Stimulated activated effector memory CD8-positive, alpha-beta T cell treated with anti-CD3 and anti-CD28 coated beads, Interleukin-12 subunit alpha, Interleukin-12 subunit beta, amount 100 ng/mL, for 72 hours (primary cell): ENCODE measurements around the gene TRRAP.
A peak's percentile ranks its signal among the peaks of the same experiment; 100 is the strongest.

ENCODE experiments used
- ATAC-seq: fragments of 150-1000 bp; cut with Tn5 transposase; 2 replicates; pipeline ENCODE4 v1.10.0; 2021
- DNase-seq, 2 donors: peaks; one replicate each; pipeline ENCODE4 v3.0.0; 2021 to 2022; ENCODE audit warnings: low spot score in 2 of 2
- H3K27ac Mint-ChIP-seq: one replicate; pipeline ENCODE4 v1.8.0; 2022; ENCODE audit warnings: mild to moderate bottlenecking, mixed read lengths
- H3K36me3 Mint-ChIP-seq: one replicate; pipeline ENCODE4 v1.8.0; 2022; ENCODE audit warnings: mild to moderate bottlenecking, mixed read lengths
- H3K4me1 Mint-ChIP-seq: one replicate; pipeline ENCODE4 v1.8.0; 2022; ENCODE audit warnings: mixed read lengths
- H3K4me3 Mint-ChIP-seq: one replicate; pipeline ENCODE4 v1.8.0; 2022; ENCODE audit warnings: mild to moderate bottlenecking, mixed read lengths
- H3K9me3 Mint-ChIP-seq: one replicate; pipeline ENCODE4 v1.8.0; 2022; ENCODE audit warnings: mixed read lengths

The TRRAP gene

DNA sequence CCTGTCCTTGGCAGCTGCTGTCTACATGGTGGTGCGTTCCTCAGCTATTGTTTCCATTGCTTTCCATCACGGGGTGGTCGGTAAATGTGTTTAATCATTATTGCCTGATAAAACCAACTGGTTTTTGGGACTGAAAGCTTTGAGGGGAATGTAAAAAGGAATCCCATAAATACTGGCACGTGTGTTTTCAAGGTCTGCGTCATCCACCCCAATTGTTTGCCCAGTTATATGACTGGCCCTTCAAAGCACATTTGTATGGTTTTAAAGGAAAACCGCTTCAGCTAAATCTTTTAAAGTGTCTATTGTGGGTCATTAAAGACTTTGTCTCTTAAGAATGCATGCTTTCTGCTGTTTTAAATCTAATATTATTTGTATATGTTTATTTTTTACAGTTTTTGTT, 65.0 kb downstream of the TRRAP start:
- Mint-ChIP-seq H3K9me3 (no peaks in the 10 kb centered on the region), H3K4me1 (peaks cover 6% of the 10 kb centered on the region), H3K27ac (no peak overlapping the region), H3K36me3 (peaks cover 99% of the 10 kb centered on the region), H3K4me3 (no peak overlapping the region)
- no peak for ATAC-seq
- DNase-seq = no peak

DNA sequence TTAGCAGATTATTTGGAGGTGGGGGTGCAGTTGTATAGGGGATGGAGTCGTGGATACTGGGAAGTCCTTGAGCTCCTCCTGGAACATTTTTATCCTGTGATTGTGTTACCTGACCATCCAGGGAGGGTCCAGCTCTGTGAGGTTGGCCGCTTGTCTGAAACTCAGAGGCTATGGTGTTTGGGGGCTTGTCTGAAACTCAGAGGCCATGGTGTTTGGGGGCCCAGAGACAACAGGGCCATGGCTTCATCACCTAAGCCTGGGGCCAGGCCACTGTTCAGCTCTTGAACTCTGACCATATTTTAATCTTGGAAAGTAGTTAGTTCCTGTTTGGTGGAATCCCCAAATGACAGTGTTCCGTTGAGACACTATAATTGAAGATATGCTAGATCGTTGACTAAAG, 66.1 kb downstream of the TRRAP start:
- H3K9me3 Mint-ChIP-seq = no peaks in the 10 kb centered on the region
- H3K4me1 Mint-ChIP-seq = peaks cover 6% of the 10 kb centered on the region
- DNase-seq (no peak), ATAC-seq (no peak)
- H3K36me3 Mint-ChIP-seq = peaks cover 99% of the 10 kb centered on the region
- H3K4me3 Mint-ChIP-seq = no peak overlapping the region
- H3K27ac Mint-ChIP-seq = no peak overlapping the region

DNA sequence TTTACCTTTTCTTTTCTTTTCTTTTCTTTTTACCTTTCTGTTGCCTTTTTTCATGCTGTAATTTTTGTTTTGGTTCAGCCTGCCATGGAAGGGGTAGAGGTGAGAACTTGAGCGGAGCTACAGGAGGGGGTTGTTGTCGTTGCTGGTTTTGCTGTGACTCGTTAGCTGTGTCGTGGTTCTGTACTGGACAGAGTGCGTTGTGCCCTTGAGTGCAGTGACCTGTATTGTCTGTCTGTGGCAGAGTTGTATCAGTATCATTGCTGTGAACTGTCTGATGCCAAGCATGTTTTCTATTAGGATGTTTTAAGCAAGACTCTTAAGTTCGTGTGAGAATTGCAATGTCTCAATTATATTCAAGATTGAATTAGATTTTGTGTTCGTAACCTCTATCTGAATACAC, 67.5 kb downstream of the TRRAP start:
- H3K36me3 Mint-ChIP-seq = peaks cover 99% of the 10 kb centered on the region
- H3K9me3 Mint-ChIP-seq = no peaks in the 10 kb centered on the region
- H3K4me1 Mint-ChIP-seq = peaks cover 6% of the 10 kb centered on the region
- DNase-seq = no peak
- H3K4me3 Mint-ChIP-seq = no peak overlapping the region
- no peak for ATAC-seq
- no peak overlapping the region for H3K27ac Mint-ChIP-seq

DNA sequence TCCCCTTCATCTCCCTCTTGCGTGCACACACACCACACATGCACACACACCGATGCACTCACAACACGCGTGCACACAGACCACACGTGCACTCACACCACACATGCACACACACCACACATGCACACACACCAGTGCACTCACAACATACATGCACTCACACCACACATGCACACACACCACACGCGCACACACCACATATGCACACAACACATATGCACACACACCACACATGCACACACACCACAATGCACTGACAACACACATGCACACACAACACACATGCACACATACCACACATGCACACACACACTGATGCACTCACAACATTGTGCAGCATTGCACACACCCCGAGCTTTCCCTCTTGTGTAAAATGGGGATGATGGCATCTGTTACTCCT, 68.1 kb downstream of the TRRAP start:
- DNase-seq (no peak), ATAC-seq (no peak)
- Mint-ChIP-seq H3K9me3 (no peaks in the 10 kb centered on the region), H3K36me3 (peaks cover 99% of the 10 kb centered on the region), H3K4me1 (peaks cover 6% of the 10 kb centered on the region), H3K4me3 (no peak overlapping the region), H3K27ac (no peak overlapping the region)

DNA sequence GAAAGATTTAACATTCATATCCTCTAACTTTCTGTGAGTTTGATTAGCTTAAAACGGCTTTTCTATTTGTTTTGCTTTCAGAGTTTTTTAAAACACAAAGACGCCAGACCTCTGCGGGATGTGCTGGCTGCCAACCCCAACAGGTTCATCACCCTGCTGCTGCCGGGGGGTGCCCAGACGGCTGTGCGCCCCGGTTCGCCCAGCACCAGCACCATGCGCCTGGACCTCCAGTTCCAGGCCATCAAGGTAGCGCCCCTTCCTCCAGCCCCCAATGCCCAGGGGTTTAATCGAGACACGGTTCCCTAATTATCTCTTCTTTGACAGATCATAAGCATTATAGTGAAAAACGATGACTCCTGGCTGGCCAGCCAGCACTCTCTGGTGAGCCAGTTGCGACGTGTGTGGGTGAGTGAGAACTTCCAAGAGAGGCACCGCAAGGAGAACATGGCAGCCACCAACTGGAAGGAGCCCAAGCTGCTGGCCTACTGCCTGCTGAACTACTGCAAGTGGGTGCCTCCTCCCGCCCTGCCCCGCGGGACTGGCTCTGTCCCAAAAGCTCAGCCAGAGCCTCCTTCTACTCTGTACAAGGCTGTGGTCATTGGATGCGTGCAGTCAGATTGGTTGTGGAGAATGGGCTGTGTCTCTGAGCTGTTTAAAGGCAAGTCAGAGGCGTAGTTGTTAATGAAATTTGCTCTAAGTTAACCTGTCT, 71.2 kb downstream of the TRRAP start:
- DNase-seq = no peak
- H3K4me3 Mint-ChIP-seq = no peak overlapping the region
- H3K27ac Mint-ChIP-seq = no peak overlapping the region
- H3K4me1 Mint-ChIP-seq = peaks cover 6% of the 10 kb centered on the region
- no peak for ATAC-seq
- H3K9me3 Mint-ChIP-seq = no peaks in the 10 kb centered on the region
- H3K36me3 Mint-ChIP-seq = peaks cover 100% of the 10 kb centered on the region

DNA sequence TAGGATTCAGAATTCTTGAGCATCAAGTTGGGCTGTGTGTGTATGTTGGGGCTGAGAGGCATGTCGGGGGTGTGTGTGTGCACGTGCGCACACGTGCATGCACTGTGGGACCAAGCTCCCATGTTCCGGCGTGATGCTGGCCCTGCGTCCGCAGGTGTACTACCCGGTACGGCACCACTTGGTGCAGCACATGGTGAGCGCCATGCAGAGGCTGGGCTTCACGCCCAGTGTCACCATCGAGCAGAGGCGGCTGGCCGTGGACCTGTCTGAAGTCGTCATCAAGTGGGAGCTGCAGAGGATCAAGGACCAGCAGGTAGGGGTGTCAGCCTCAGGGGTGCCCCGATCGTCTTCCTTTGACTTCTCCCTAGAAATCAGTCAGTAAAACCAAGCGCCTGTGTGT, 77.7 kb downstream of the TRRAP start:
- Mint-ChIP-seq H3K4me1 (peaks cover 4% of the 10 kb centered on the region), H3K4me3 (no peak overlapping the region), H3K36me3 (peaks cover 99% of the 10 kb centered on the region), H3K27ac (no peak overlapping the region), H3K9me3 (no peaks in the 10 kb centered on the region)
- ATAC-seq (no peak), DNase-seq (no peak)

DNA sequence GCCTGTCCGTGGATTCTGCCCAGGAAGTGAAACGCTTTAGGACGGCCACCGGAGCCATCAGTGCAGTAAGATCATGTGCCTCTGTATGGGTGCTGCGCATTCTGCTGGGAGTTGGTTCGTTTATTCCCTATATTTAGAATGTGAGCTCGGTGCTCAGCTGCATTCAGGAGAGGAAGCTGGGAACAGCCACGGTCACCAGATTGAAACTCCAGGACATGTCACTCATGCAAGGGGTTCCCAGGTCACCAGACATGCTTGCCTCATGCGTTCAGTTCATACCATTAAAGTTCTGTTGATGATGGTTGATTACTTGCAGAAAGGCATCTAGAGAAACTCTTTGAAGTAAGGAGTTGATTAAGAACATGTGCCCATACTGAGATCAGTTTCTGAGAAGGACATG, 78.1 kb downstream of the TRRAP start:
- no peaks in the 10 kb centered on the region for H3K9me3 Mint-ChIP-seq
- H3K27ac Mint-ChIP-seq = no peak overlapping the region
- no peak for ATAC-seq
- no peak overlapping the region for H3K4me3 Mint-ChIP-seq
- peaks cover 4% of the 10 kb centered on the region for H3K4me1 Mint-ChIP-seq
- H3K36me3 Mint-ChIP-seq = peaks cover 99% of the 10 kb centered on the region
- no peak for DNase-seq

DNA sequence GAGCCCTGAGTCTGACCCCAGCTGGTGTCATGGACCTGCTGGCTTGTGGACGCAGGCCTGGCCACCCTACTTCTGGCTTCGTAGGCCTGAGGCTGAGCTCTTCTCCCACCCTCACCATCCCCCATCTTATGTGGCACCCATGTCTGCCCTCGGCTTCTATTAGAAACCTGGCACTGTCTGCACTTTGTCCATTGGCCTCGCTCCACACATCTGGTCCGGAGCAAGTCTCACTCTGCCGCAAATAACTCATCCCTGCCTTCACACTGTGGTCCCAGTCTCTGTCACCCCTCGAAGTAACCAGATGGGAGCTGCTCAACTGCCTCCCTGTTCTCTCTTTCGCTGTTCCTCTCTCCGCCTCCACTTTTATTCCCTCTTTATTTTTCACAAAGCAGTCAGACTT, 78.6 kb downstream of the TRRAP start:
- DNase-seq (no peak), ATAC-seq (no peak)
- Mint-ChIP-seq H3K4me3 (no peak overlapping the region), H3K36me3 (peaks cover 99% of the 10 kb centered on the region), H3K9me3 (no peaks in the 10 kb centered on the region), H3K27ac (no peak overlapping the region), H3K4me1 (peaks cover 4% of the 10 kb centered on the region)

DNA sequence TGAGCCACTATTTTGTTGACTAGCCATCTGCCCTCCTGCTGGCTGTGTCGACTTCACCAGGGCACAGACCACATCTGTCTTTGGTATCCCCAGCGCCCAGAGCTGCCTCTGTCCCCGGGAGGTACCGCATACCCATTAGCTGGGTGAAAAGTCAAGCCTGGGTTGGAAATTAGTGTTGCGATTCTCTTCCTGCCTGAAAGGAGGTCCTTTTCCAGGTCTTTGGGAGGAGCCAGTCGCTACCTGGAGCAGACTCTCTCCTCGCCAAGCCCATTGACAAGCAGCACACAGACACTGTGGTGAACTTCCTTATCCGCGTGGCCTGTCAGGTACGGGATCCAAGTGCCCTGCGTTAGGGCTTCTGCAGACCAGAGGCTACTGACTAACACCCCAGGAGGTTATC, 79.4 kb downstream of the TRRAP start:
- Mint-ChIP-seq H3K4me1 (peaks cover 4% of the 10 kb centered on the region), H3K36me3 (peaks cover 99% of the 10 kb centered on the region), H3K4me3 (no peak overlapping the region), H3K27ac (no peak overlapping the region), H3K9me3 (no peaks in the 10 kb centered on the region)
- DNase-seq = no peak
- no peak for ATAC-seq

DNA sequence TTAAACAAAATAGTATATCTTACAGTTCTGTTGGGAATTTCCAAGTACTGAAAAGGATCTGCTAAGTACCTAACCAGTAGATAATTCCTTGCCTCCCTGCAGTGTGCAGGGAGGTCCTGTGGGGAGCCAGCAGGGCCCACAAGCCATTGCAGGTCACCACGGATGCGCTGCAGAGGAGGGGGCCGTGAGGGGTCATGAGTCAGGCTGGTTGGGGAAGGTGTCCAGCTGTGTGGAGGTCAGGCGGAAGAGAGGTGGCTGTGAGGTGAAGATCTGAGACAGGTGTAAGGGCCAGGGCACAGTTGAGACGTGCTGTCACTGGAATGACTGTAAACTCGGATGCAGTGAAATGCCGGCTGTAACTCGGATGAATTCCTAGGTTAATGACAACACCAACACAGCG, 80.6 kb downstream of the TRRAP start:
- DNase-seq = no peak
- Mint-ChIP-seq H3K4me1 (peaks cover 4% of the 10 kb centered on the region), H3K4me3 (no peak overlapping the region), H3K9me3 (no peaks in the 10 kb centered on the region), H3K27ac (peak overlapping the region; percentile 76), H3K36me3 (peaks cover 99% of the 10 kb centered on the region)
- no peak for ATAC-seq

DNA sequence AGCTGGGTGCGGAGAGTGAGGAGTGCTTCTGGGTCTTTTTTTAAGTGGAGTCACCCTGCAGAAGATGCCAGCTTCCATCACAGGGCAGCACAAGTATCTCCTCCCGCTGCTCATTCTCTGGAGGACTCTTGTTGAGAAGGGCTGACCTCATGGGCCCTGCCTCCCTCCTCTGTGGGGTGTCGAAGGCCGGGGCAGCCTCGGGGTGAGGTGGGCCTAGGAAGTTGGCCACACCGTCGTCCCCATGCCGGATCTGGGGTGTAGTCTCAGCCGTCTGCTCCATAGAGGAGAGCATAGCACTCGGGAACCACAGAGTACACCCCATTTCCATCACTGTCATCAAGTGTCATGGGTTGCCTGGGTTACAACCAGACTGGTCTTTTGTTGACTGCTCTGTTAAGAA, 85.0 kb downstream of the TRRAP start:
- no peak for DNase-seq
- Mint-ChIP-seq H3K9me3 (no peaks in the 10 kb centered on the region), H3K27ac (no peak overlapping the region), H3K4me3 (no peak overlapping the region), H3K4me1 (no peaks in the 10 kb centered on the region), H3K36me3 (peaks cover 100% of the 10 kb centered on the region)
- no peak for ATAC-seq

DNA sequence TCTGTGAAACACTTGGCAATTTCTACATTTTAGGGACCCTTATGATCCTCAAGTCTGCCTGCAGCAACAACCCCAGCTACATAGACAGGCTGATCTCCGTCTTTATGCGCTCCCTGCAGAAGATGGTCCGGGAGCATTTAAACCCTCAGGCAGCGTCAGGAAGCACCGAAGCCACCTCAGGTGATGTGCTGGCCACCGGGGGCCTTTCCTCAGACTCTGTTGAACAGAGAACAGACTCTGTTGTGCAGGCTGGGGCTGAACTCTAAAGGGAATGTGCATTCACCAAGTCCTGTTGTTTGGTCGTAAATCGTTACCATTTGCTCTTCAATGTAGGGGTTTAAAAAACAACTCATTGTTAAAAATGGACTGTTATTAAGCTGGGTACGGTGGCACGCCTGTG, 86.3 kb downstream of the TRRAP start:
- Mint-ChIP-seq H3K9me3 (no peaks in the 10 kb centered on the region), H3K4me3 (no peak overlapping the region), H3K4me1 (no peaks in the 10 kb centered on the region), H3K27ac (no peak overlapping the region), H3K36me3 (peaks cover 100% of the 10 kb centered on the region)
- ATAC-seq = no peak
- no peak for DNase-seq

DNA sequence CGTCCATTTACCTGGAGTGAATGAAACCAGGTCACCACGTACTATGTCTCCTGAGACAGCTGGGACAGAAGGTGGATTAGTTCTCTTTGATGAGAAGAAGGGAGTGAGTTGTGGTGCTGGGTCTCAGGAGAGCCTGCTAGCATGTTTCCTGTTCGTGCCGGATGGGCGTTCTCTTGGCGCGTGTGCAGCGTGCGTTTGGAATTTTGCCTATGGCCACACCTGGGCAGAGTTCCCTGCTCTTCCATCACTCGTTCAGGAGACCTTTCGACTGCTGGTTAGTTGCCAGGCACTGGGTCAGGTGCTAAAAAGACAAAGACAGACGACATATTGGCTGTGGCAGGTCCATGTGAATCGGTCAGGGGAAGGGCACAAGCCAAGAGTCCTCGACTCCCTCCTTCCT, 90.3 kb downstream of the TRRAP start:
- DNase-seq = no peak
- Mint-ChIP-seq H3K4me3 (no peak overlapping the region), H3K27ac (no peak overlapping the region), H3K9me3 (no peaks in the 10 kb centered on the region), H3K36me3 (peaks cover 100% of the 10 kb centered on the region), H3K4me1 (no peaks in the 10 kb centered on the region)
- no peak for ATAC-seq

DNA sequence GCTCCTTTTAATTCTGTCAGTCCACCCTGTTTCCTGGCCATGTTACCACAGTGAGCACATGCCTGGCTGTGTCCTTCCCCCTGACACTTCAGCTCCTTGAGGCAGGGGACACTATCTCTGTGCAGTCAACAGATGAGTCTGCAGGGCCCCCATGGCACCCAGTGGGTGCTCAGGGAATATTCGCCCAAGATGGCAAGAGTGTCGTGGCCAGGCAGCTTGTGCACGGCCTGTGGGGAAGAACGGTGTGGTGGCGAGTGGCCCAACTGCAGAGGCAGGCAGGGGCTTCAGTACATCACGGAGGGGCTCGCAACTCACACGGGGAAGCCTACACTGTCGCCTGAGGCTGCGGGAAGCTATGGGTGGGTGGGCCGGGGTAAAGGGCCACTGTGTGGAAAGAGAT, 91.1 kb downstream of the TRRAP start:
- Mint-ChIP-seq H3K9me3 (no peaks in the 10 kb centered on the region), H3K27ac (no peak overlapping the region), H3K4me1 (no peaks in the 10 kb centered on the region), H3K36me3 (peaks cover 100% of the 10 kb centered on the region), H3K4me3 (no peak overlapping the region)
- ATAC-seq = no peak
- DNase-seq = no peak

DNA sequence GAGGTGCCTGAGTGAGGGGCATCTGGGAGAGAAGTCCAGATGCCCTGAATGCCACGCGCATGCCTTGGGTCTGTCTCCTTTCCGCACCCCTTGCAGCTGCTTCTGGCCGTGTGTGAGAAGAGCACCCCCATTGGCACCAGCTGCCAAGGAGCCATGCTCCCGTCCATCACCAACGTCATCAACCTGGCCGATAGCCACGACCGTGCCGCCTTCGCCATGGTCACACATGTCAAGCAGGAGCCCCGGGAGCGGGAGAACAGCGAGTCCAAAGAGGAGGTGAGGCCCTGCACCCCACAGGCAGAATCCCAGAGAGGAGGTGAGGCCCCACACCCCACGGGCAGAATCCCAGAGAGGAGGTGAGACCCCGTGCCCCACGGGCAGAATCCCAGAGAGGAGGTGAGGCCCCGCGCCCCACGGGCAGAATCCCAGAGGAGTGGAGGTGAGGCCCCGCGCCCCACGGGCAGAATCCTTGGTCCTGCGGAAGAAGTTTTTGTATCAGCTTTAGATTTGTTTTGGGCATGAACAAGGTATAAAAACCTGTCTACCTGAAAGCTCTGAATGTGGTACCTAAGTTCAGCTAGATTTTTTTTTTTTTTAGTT, 91.8 kb downstream of the TRRAP start:
- Mint-ChIP-seq H3K4me3 (no peak overlapping the region), H3K9me3 (no peaks in the 10 kb centered on the region), H3K27ac (no peak overlapping the region), H3K4me1 (no peaks in the 10 kb centered on the region), H3K36me3 (peaks cover 100% of the 10 kb centered on the region)
- DNase-seq (no peak), ATAC-seq (no peak)

DNA sequence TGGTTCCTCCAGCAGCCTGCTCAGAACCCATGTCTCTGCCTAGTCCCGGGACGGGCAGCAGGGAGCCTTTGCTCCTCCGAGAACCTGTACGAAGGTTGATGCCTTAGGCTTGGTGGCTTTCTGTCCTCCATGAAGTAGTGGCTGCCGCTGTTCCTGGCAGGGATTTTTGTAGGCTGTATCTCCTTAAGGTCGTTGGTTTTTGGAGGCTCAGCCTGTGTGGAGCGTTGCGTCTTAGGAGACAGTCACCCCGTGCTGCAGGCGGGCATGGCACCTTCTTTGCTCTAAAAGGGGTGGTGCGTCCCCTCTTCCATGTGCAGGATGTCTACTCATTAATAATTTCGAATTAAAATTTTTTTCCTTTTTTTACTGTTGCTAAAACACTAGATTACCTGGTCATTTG, 92.5 kb downstream of the TRRAP start:
- no peak overlapping the region for H3K27ac Mint-ChIP-seq
- no peak for DNase-seq
- H3K9me3 Mint-ChIP-seq = no peaks in the 10 kb centered on the region
- H3K4me1 Mint-ChIP-seq = no peaks in the 10 kb centered on the region
- ATAC-seq = no peak
- H3K36me3 Mint-ChIP-seq = peaks cover 100% of the 10 kb centered on the region
- H3K4me3 Mint-ChIP-seq = no peak overlapping the region
